SIG-M5 treated with dmso at 0.1 percent for 504 hours (cell line): ENCODE measurements around the gene ZSCAN30.
"Not testable (repeated sequence)": the region's sequence is repeated elsewhere in the genome, so short reads cannot be mapped to it uniquely, and the experiment has no call there.

Experiments used
- DNase-seq: peaks from one replicate; lab custom pipeline; 2025; ENCODE audit not compliant: unreplicated experiment; lab: John Stamatoyannopoulos, UW

The ZSCAN30 gene

DNA sequence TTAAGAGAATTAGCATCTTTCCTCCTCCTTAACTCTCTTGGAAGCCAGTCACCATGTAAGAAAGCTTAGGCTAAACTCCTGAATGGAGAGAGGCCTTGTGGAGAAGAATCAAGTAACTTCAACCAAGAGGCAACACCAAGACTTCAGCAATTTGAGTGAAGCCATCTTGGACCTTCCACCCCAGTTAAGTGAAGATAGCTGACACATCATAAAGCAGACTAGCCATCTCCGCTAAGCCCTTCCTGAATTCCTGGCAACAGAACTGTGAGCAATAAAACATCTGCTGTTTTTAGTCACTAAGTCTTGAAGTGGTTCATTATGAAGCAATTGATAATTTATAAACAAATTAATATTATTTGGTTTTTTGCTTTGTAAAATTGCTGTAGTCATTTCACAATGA is 50.7 kb downstream of the ZSCAN30 start:
- no peak for DNase-seq

DNA sequence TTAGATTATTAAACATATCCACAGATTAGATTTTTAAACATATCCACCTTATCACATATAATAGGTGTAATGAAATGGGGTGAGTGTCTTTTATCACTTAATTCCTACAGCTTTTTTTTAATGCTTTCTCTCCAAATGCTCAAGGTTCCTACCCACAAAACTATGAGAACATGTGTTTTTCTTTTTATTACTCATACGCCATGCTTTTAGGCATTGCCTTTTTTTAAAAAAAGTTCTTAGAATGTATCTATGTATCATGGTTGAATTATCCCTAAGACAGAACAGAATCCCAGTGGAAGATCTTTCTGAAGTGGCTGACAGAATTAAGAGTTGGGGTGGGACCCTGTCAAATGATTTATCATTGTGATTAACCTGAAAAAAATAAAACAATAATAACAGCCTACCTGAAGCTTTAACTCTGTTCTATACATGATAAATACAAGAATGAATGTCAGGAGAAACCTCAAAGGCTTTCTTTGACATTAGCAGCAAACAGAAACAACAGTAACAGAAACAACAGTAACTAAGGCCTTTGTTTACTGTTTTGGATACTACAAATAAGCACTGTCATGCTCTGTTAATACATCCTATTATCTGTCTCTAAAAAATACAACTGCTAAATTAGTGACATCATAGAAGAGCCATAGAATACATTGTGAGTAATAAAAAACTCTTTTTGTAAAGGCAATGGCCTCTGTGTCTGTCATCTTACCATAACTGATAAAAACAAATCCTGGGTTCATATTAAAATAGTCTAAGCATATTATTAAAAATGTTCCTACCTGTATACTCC is 53.3 kb downstream of the ZSCAN30 start:
- no peak for DNase-seq

GRCh38 chr18:35231052-35231451 is 59.0 kb downstream of the ZSCAN30 start:
- peak; percentile 76 for DNase-seq

DNA sequence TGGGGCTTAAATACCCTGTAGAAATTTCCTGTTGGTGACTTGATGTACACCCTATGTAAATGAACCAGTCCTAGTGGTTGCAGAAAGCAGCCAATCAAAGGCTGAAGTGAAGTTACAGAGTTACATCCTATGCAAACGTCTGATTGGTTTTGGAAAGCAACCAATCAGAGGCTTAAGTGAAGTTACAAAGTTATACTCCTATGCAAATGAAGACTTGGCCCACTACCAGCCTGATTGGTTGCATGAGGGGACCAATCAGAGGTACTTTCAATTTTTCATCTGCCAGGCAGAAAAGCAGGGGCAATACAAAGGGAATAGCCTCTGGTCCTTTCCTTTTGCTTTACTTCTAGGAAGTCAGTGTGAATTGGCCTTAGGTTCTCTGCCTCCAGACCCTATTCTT is 62.8 kb downstream of the ZSCAN30 start:
- DNase-seq: no peak

- no peak for DNase-seq
Measured at GRCh38 chr18:35223797-35224196, 66.2 kb downstream of the ZSCAN30 start.

GRCh38 chr18:35220424-35220823 is 69.6 kb downstream of the ZSCAN30 start:
- no peak for DNase-seq

DNA sequence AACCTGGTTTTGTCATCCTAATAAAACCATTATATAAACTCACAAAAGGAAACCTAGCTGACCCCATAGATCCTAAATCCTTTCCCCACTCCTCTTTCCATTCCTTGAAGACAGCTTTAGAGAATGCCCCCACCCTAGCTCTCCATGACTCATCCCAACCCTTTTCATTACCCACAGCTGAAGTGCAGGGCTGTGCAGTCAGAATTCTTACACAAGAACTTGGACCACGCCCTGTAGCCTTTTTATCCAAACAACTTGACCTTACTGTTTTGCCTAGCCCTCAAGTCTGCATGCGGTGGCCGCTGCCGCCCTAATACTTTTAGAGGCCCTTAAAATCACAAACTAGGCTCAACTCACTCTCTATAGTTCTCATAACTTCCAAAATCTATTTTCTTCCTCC is 70.7 kb downstream of the ZSCAN30 start:
- DNase-seq: not testable (repeated sequence)

DNA sequence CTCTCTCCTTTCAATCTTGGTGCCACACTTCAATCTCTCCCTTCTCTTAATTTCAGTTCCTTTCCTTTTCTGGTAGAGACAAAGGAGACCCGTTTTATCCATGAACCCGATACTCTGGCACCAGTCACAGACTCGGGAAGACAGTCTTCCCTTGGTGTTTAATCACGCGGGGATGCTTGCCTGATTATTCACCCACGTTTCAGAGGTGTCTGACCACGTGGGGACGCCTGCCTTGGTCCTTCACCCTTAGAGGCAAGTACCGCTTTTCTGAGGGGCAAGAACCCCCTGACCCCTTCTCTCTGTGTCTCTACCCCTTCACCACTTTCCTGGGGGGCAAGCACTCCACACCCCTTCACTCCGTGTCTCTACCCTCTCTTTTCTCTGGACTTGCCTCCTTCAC is 73.4 kb downstream of the ZSCAN30 start:
- DNase-seq: not testable (repeated sequence)

DNA sequence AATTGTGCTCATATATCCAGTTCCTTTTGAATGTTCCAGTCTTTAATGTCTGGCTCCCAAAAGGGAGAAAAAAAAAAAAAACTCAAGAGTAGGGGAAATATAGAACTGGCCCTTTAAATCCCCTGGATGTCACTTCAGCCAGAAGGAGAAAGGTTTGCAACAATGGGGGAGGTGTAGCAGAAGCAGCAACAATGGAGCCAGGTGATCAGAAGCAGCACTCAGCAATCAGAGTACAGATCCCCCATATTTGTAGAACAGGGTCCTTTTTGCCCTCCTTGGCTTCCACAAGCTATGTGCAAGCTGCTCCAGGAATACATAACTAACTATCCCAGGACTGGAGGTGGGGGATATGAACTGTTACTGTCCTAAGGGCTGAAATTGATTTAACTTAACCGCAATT is 75.0 kb downstream of the ZSCAN30 start:
- DNase-seq: no peak

DNA sequence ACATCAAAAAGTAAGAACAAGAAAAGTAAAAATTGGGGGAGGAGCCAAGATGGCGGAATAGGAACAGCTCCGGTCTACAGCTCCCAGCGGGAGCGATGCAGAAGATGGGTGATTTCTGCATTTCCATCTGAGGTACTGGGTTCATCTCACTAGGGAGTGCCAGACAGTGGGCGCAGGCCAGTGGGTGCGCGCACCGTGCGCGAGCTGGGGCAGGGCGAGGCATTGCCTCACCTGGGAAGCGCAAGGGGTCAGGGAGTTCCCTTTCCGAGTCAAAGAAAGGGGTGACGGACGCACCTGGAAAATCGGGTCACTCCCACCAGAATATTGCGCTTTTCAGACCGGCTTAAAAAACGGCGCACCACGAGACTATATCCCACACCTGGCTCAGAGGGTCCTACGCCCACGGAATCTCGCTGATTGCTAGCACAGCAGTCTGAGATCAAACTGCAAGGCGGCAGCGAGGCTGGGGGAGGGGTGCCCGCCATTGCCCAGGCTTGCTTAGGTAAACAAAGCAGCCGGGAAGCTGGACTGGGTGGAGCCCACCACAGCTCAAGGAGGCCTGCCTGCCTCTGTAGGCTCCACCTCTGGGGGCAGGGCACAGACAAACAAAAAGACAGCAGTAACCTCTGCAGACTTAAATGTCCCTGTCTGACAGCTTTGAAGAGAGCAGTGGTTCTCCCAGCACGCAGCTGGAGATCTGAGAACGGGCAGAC is 84.1 kb downstream of the ZSCAN30 start:
- DNase-seq: not testable (repeated sequence)

- DNase-seq: no peak
Measured at GRCh38 chr18:35205199-35205712, 84.8 kb downstream of the ZSCAN30 start.

GRCh38 chr18:35203067-35203466 is 87.0 kb downstream of the ZSCAN30 start:
- no peak for DNase-seq

DNA sequence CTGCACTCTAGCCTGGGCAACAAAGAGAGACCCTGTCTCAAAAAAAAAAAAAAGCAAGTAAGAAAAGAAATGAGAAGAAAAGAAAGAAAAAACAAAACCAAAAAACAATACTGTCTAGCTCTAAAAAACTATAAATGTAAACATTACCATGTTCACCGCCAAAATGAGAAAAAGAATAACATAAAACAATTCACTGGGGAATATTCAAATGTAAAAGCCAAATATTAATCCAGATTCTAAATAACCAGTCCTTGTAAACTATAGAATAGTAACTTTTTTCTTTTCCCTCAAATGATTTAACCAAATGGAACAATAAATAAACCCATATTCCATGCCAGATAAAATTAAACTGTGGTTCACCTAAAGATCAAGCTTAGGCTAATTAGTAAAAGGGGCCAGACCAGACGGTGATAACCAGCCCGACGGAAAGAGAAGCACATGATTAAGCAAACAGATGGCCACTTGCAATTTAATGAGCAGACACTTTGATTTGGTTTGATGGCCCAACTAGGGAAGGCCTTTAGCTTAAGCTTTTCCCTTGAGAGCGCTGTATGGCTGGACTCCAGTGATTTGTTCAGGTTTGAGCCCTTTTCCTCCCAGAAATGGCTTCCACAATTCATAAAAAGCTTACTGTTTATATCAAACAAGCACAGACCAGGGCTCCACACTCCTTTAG is 88.6 kb downstream of the ZSCAN30 start:
- no peak for DNase-seq
